ENCODE results near the gene YTHDC2.

The YTHDC2 gene

DNA sequence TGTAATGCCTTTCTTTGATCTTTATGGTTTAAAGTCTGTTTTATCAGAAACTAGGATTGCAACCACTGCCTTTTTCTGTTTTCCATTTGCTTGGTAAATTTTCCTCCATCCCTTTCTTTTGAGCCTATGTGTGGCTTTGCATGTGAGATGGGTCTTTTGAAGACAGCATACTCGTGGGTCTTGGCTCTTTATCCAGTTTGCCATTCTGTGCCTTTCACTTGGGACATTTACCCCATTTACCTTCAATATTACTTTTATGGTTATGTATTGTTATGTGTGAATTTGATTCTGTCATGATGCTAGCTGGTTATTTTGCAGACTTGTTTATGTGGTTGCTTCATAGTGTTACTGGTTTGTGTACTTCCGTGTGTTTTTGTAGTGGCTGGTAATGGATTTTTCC is 59.2 kb downstream of the YTHDC2 start:
- Histone ChIP-seq H3K27me3 (ENCODE audit: low read depth, low read length) (no peaks in the 10 kb centered on the region), H3K36me3 (replicated peaks; ENCODE audit: low read depth, low read length) (no peaks in the 10 kb centered on the region), H4K20me1 (ENCODE audit: insufficient read depth, low read length) (no peaks in the 10 kb centered on the region), H2AFZ (ENCODE audit: low read depth, low read length) (no peak overlapping the region), H3K9ac (ENCODE audit: low read length) (no peak overlapping the region), H3K79me2 (ENCODE audit: low read length) (no peaks in the 10 kb centered on the region), H3K4me1 (ENCODE audit: low read length) (no peaks in the 10 kb centered on the region), H3K9me3 (ENCODE audit: insufficient read depth, low read length) (no peaks in the 10 kb centered on the region), H3K4me3 (ENCODE audit: low read length) (no peak overlapping the region), H3K4me2 (ENCODE audit: low read length) (no peak overlapping the region), H3K27ac (ENCODE audit: low read length) (no peak overlapping the region)
- TF ChIP-seq, protein P1, sequence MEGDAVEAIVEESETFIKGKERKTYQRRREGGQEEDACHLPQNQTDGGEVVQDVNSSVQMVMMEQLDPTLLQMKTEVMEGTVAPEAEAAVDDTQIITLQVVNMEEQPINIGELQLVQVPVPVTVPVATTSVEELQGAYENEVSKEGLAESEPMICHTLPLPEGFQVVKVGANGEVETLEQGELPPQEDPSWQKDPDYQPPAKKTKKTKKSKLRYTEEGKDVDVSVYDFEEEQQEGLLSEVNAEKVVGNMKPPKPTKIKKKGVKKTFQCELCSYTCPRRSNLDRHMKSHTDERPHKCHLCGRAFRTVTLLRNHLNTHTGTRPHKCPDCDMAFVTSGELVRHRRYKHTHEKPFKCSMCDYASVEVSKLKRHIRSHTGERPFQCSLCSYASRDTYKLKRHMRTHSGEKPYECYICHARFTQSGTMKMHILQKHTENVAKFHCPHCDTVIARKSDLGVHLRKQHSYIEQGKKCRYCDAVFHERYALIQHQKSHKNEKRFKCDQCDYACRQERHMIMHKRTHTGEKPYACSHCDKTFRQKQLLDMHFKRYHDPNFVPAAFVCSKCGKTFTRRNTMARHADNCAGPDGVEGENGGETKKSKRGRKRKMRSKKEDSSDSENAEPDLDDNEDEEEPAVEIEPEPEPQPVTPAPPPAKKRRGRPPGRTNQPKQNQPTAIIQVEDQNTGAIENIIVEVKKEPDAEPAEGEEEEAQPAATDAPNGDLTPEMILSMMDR (IDR thresholded peaks at IDR 0.05; ENCODE audit: low read depth, low read length): no peak
- no peak for TF ChIP-seq EZH2phosphoT487 (IDR thresholded peaks at IDR 0.05; ENCODE audit: low read depth)

DNA sequence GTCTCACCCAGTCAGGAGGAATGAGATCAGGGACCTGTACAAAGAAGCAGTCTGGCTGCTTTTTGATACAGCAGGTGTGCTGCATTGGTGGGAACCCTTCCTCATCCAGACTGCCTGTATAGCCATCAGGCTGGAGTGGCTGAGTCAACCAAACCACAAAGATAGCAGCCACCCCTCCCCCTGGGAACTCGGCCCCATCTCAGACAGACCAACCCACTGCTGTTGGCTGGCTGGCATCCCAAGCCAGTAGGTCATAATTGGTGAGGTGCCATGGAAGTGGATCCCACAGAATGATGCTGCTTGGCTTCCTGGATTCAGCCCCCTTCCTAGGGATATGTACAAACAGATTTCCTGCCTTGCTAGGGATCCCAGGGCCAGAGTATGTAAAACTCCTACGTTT is 60.9 kb downstream of the YTHDC2 start:
- no peak for TF ChIP-seq EZH2phosphoT487 (IDR thresholded peaks at IDR 0.05; ENCODE audit: low read depth)
- TF ChIP-seq, protein P1 (IDR thresholded peaks at IDR 0.05; ENCODE audit: low read depth, low read length): no peak
- Histone ChIP-seq H3K9me3 (ENCODE audit: insufficient read depth, low read length) (no peaks in the 10 kb centered on the region), H3K27ac (ENCODE audit: low read length) (no peak overlapping the region), H3K27me3 (ENCODE audit: low read depth, low read length) (no peaks in the 10 kb centered on the region), H3K4me2 (ENCODE audit: low read length) (no peak overlapping the region), H3K9ac (ENCODE audit: low read length) (no peak overlapping the region), H3K4me3 (ENCODE audit: low read length) (no peak overlapping the region), H3K79me2 (ENCODE audit: low read length) (no peaks in the 10 kb centered on the region), H4K20me1 (ENCODE audit: insufficient read depth, low read length) (no peaks in the 10 kb centered on the region), H3K36me3 (replicated peaks; ENCODE audit: low read depth, low read length) (no peaks in the 10 kb centered on the region), H3K4me1 (ENCODE audit: low read length) (no peaks in the 10 kb centered on the region), H2AFZ (ENCODE audit: low read depth, low read length) (no peak overlapping the region)

DNA sequence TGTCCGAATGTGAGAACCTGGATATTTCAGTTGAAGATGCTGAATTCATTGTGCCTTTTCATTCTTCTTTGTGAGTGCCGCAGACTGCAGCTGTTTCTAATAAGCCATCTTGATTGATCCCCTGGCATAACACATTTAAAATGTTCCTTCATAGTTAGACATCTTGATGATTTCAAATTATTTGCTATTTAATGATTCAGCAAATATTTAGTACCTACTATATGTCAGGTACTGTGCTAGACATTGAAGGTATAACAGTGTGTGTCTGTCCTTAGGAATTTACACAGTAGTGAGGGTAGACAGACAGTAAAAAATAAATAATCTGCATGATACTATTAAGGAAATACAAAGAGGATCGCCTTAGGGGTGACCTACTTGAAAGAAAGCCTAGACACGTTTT is 61.6 kb downstream of the YTHDC2 start:
- Histone ChIP-seq H2AFZ (ENCODE audit: low read depth, low read length) (no peak overlapping the region), H3K79me2 (ENCODE audit: low read length) (no peaks in the 10 kb centered on the region), H3K9ac (ENCODE audit: low read length) (no peak overlapping the region), H3K4me3 (ENCODE audit: low read length) (no peak overlapping the region), H3K27me3 (ENCODE audit: low read depth, low read length) (no peaks in the 10 kb centered on the region), H3K9me3 (ENCODE audit: insufficient read depth, low read length) (no peaks in the 10 kb centered on the region), H3K4me1 (ENCODE audit: low read length) (no peaks in the 10 kb centered on the region), H4K20me1 (ENCODE audit: insufficient read depth, low read length) (no peaks in the 10 kb centered on the region), H3K4me2 (ENCODE audit: low read length) (no peak overlapping the region), H3K36me3 (replicated peaks; ENCODE audit: low read depth, low read length) (no peaks in the 10 kb centered on the region), H3K27ac (ENCODE audit: low read length) (no peak overlapping the region)
- TF ChIP-seq EZH2phosphoT487 (IDR thresholded peaks at IDR 0.05; ENCODE audit: low read depth): no peak
- TF ChIP-seq, protein P1 (IDR thresholded peaks at IDR 0.05; ENCODE audit: low read depth, low read length): no peak

DNA sequence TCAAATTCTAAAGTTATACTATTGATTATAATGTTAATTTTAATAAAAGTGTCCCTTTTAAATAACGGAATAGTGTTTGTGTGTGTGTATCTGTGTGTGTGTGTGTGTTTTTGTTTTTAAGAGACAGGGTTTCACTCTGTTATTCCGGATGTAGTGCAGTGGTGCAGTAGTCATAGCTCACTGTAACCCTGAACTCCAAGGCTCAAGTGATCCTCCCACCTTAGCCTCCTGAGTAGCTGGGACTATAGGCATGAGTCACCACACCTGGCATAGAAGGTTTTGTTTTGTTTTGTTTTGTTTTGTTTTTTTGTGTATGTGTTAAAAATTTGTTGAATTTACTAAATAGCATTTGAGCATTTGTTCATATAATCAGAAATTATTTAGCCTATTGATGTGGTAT is 64.6 kb downstream of the YTHDC2 start:
- no peak overlapping the region for H3K4me3 ChIP-seq (ENCODE audit: low read length)
- no peak overlapping the region for H3K4me2 ChIP-seq (ENCODE audit: low read length)
- H3K4me1 ChIP-seq (ENCODE audit: low read length): no peaks in the 10 kb centered on the region
- no peak overlapping the region for H3K9ac ChIP-seq (ENCODE audit: low read length)
- no peak overlapping the region for H2AFZ ChIP-seq (ENCODE audit: low read depth, low read length)
- no peaks in the 10 kb centered on the region for H3K27me3 ChIP-seq (ENCODE audit: low read depth, low read length)
- H3K9me3 ChIP-seq (ENCODE audit: insufficient read depth, low read length): no peaks in the 10 kb centered on the region
- no peaks in the 10 kb centered on the region for H3K79me2 ChIP-seq (ENCODE audit: low read length)
- no peaks in the 10 kb centered on the region for H3K36me3 ChIP-seq (replicated peaks; ENCODE audit: low read depth, low read length)
- TF ChIP-seq, protein P1 (IDR thresholded peaks at IDR 0.05; ENCODE audit: low read depth, low read length): no peak
- TF ChIP-seq EZH2phosphoT487 (IDR thresholded peaks at IDR 0.05; ENCODE audit: low read depth): no peak
- no peak overlapping the region for H3K27ac ChIP-seq (ENCODE audit: low read length)
- H4K20me1 ChIP-seq (ENCODE audit: insufficient read depth, low read length): no peaks in the 10 kb centered on the region
